ENCODE measurements around the gene FLT3.
"Not testable (repeated sequence)": the region's sequence is repeated elsewhere in the genome, so short reads cannot be mapped to it uniquely, and the experiment has no call there.

Gene FLT3

GRCh38 chr13:28101886-28102285, 1.5 kb upstream of the FLT3 start:
- in situ Hi-C loops (cut with MboI; ENCODE audit: low sequenced_read_pairs): not testable (repeated sequence)

- in situ Hi-C loops (cut with MboI; ENCODE audit: low sequenced_read_pairs): no loop called here
These were observed 803 bp downstream of the FLT3 start for GRCh38 chr13:28099396-28100149.

GRCh38 chr13:28097503-28097902, 2.9 kb downstream of the FLT3 start:
- in situ Hi-C loops (cut with MboI; ENCODE audit: low sequenced_read_pairs): no loop called here

- in situ Hi-C loops (cut with MboI; ENCODE audit: low sequenced_read_pairs): no loop called here
These were observed 6.1 kb downstream of the FLT3 start for GRCh38 chr13:28094306-28094705.

GRCh38 chr13:28093881-28094280, 6.5 kb downstream of the FLT3 start:
- in situ Hi-C loops (cut with MboI; ENCODE audit: low sequenced_read_pairs): no loop called here

- in situ Hi-C loops (cut with MboI; ENCODE audit: low sequenced_read_pairs): no loop called here
These were observed 7.9 kb downstream of the FLT3 start for GRCh38 chr13:28092431-28092830.

- in situ Hi-C loops (cut with MboI; ENCODE audit: low sequenced_read_pairs): no loop called here
These were observed 11.3 kb downstream of the FLT3 start for GRCh38 chr13:28089065-28089464.

GRCh38 chr13:28077820-28078219, 22.6 kb downstream of the FLT3 start:
- in situ Hi-C loops (cut with MboI; ENCODE audit: low sequenced_read_pairs): not testable (repeated sequence)

- in situ Hi-C loops (cut with MboI; ENCODE audit: low sequenced_read_pairs): no loop called here
These were observed 23.1 kb downstream of the FLT3 start for GRCh38 chr13:28077231-28077630.

- in situ Hi-C loops (cut with MboI; ENCODE audit: low sequenced_read_pairs): no loop called here
These were observed 29.0 kb downstream of the FLT3 start for GRCh38 chr13:28071424-28071823.

- in situ Hi-C loops (cut with MboI; ENCODE audit: low sequenced_read_pairs): no loop called here
These were observed 32.9 kb downstream of the FLT3 start for GRCh38 chr13:28067491-28067890.

- in situ Hi-C loops (cut with MboI; ENCODE audit: low sequenced_read_pairs): no loop called here
These were observed 41.3 kb downstream of the FLT3 start for GRCh38 chr13:28058866-28059613.

- in situ Hi-C loops (cut with MboI; ENCODE audit: low sequenced_read_pairs): no loop called here
These were observed 43.2 kb downstream of the FLT3 start for GRCh38 chr13:28056970-28057712.

GRCh38 chr13:28056426-28056825, 44.0 kb downstream of the FLT3 start:
- in situ Hi-C loops (cut with MboI; ENCODE audit: low sequenced_read_pairs): no loop called here

- in situ Hi-C loops (cut with MboI; ENCODE audit: low sequenced_read_pairs): no loop called here
These were observed 45.0 kb downstream of the FLT3 start for GRCh38 chr13:28055357-28055756.

- in situ Hi-C loops (cut with MboI; ENCODE audit: low sequenced_read_pairs): no loop called here
These were observed 47.4 kb downstream of the FLT3 start for GRCh38 chr13:28052945-28053344.

- in situ Hi-C loops (cut with MboI; ENCODE audit: low sequenced_read_pairs): no loop called here
These were observed 50.2 kb downstream of the FLT3 start for GRCh38 chr13:28049880-28050875.

GRCh38 chr13:28049215-28049614, 51.2 kb downstream of the FLT3 start:
- in situ Hi-C loops (cut with MboI; ENCODE audit: low sequenced_read_pairs): no loop called here

GRCh38 chr13:28048768-28049167, 51.6 kb downstream of the FLT3 start:
- in situ Hi-C loops (cut with MboI; ENCODE audit: low sequenced_read_pairs): no loop called here

- in situ Hi-C loops (cut with MboI; ENCODE audit: low sequenced_read_pairs): no loop called here
These were observed 52.5 kb downstream of the FLT3 start for GRCh38 chr13:28047757-28048388.
